Measurements from ENCODE around the gene N4BP3.

The N4BP3 gene

DNA sequence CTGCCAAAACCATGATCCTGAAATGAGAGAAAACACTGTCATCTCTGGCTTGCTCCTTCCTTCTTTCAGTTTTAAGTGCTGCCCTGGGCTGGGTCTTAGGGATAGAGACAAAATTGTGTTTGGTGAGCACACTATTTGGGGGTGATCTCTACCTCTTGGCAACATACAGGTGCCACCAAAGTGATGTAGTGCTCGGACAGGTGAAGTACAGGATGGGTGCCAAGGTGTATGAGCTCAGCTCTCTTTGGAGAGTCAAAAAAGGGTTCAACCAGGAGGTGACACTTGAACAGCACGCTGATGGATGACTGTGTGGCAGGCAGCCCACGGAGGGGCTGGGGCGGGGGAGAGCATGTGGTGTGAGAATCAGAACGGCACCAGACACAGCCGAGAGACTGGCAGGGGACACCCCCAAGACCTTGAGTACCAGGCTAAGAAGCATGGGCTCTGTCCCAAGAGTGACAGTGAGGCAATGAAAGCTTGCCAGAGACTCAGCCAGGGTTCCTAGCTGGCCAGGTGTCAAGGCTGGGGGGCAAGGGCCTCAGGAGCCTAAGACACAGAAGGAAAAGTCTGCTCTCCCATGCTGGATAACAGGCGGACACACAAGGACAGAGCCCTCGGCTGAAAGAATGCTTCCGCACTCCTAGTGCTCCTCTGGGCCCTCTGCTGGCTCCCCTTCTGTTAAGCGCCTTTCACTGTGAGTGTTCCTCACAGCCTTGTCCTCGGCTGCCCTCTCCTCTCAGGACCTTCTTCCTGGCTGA is 37.8 kb downstream of the N4BP3 start:
- DNase-seq: no peak

DNA sequence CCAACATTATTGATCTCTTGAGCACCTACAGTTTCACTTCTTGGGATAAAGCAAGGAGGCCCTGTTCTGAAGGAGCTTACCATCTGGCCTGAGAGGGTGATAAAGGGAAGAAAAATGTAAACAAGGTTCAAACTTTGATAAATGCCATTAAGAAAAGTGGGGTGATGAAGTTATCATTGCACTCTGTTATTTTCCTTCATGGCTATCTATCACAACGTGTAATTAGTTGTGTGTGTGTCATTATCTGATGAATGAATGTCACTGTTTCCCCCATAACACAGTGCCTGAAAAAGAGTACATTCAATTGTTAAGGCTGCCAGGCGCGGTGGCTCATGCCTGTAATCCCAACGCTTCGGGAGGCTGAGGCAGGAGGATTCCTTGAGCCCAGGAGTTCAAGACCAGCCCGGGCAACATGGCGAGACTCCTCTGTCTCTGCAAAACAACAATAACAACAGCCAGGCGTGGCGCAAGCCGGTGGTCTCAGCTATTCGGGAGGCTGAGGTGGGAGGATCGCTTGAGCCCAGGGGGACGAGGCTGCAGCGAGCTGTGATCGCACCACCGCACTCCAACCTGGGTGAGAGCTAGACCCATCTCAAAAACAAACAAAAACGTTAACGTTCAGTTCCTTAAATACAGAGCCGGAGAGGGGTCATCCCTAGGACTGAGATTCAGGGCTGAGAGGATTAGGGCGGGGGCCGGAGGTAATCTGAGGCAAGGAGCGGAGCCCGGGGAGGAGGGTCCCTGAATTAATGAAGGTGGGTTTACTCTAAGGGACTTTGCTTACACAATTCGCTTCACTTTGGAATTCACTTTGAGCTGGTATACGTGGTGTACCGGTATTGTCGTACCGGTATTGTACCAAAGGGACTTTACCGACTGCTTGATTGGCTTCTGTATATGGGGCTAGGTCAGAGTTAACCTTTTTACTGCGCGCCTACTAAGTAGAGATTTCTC is 39.4 kb downstream of the N4BP3 start:
- DNase-seq: no peak

DNA sequence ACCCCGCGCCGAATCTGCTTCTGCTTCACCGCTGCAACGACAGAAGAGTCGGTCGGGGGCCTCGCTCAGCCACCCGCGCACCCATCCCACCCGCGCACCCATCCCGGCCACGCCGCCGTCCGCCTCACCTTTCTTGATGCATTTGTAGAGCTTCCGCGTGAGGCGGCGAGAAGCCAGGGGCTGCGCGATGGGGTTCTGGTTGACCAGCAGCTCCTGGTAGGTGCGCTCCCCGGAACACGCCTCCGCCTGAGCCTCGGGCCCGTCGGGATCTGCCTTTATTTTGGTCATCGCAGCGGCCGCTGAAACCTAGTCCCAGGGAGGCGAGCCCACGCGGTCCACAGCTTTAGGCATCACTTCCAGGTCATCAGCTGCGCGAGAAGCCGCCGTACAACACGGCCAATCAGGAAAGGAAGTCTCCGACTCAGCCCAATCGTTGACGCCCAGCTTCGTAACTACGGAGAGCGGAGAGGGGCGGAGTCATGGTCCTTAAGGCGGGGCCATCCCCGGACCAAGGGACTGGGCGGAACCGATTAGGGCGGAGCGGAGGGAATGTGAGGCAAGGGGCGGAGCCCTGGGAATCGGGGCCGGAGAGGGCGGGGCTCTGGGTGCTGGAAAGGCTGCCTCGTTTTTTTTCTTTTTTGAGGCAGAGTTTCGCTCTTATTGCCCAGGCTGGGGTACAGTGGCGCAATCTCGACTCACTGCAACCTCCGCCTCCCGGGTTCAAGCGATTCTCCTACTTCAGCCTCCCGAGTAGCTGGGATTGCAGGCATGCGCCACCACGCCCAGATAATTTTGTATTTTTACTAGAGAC is 40.4 kb downstream of the N4BP3 start, which contains the start of gene NHP2:
NHP2 (minus strand) TSS at position 356 of the 811 bp plus-strand sequence; CDS start at position 288, 68 bp downstream.
- DNase-seq: peak; percentile 92

DNA sequence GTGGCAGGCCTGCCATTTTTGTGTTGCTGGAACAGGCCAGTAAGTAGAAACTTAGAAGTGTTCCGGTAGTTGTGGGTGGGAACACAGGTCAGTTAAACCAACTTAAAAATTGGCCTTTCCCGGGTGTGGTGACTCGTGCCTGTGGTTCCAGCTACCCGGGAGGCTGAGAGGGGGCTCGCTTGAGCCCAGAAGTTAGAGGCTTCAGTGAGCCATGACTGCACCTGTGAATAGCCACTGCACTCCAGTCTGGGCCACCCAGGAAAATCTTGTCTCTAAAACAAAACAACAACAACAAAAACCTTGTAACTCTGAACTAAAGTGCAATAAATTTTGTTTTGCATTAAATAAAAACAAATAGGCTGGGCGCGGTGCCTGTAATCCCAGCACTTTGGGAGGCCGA is 41.7 kb downstream of the N4BP3 start:
- no peak for DNase-seq

DNA sequence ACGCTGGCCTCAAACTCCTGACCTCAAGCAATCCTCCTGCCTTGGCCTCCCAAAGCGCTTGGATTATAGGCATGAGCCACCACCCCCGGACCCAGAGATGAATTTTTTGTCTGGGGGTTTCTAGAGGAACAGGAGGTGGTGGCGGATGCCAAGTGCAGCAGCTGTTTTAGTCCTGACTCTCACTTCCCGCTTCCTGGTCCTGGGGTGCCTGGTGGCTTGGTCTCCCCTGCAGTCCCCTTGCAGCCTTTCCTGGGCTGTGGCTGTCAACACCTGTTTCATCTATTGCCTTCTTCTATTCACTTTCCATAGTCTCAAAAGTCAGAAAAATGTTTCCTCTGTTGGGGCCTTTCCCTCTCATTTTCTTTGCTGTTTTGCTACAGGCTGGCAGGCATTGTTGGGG is 46.8 kb downstream of the N4BP3 start:
- no peak for DNase-seq

DNA sequence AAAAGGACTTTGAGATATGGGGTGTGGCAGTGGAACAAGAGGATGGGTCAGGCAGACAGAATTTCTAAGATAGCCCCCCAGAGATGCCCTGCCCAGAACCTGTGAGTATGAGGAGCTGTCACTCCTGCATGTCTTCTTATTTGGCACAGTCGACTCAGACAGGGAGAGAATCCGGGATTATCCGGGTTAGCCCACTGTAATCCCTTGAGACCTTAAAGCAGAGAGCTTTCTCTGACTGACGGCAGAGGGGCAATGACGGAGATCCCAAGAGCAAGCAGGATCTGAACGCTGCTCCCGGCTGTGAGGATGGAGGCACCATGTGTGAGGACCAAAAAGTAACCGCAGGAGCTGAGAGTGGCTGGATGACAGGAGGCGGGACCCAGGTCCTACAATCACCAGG is 49.1 kb downstream of the N4BP3 start:
- DNase-seq: no peak

DNA sequence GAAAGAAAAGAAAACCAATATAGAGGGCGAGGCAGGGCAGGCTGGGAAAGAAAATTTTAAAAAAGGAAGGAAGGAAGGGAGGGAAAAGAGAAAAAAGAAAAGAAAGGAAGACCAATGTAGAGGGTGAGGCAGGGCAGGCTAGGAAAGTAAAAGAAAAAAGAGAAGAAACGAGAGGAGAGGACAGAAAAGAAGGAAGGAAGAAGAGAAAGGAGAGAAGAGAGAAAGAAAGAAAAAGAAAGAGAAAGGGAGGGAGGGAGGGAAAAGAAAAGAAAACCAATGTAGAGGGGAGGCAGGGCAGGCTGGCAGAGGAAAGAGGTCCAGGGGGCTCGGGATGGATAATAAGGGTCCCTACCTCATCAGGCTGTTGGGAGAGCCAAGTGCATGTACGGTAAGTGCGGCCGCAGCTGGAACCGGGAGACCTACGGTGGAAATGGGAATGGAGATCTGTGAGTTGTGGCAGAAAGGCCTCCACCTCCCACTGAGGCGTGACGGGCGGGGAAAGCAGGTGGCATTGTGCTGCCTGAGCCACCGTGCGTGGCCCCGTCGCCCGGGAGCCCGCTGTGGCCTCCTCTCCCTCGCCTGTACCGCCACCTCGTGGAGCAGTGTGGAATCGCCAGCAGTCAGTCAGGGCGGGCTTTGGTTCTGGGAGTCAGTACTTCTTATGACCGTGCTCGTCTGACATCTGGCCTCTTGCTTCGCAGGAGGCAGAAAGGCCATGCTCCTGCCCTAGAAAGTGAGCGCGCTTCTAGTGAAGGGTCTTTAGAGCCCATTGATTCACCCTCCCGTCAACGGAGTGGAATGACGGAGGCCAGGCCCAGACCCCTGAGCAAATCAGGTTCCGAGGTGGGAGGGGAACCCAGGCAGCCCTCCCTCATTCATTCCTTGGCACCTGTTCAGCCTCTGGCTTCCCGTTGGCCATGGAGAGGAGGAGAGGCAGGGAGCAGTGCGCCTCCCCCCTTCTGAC is 50.7 kb downstream of the N4BP3 start:
- peak; percentile 39 to 64 for DNase-seq

DNA sequence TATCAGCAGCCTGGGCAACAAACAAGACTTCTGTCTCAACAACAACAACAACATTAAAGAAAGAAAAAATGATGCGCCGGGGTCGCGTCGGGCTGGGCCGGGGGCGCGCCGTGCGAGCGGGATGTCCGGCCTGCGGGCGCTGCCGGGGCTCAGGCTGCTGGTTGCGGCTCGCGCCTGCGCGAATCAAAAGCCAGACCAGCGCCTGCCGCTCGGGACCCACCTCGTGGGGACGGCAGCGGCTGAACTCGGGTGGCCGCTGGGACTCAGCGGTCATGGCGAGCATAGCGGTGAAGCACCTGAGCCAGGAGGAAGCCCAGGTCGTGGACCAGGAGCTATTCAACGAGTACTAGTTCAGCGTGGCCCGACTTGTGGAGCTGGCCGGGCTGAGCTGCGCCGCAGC is 52.2 kb downstream of the N4BP3 start:
- no peak for DNase-seq

DNA sequence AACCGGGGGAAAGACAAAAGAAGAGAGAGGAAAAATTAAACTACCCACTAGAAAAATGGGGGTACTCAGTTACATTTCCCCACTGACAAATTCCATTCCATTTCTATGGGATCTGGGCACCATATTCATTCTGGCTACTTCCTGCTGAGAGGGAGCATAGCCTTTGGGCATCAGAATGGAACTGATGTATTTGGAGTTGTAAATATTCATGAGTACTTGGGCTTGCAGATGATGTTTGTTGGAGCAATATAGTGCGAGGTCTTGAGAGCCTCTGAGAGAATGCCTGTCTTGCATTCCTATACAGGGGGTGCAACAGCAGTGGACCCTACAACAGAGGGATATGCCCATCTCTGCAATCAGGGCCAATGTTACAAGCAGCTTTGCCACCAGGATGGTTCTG is 57.1 kb downstream of the N4BP3 start:
- DNase-seq: no peak

DNA sequence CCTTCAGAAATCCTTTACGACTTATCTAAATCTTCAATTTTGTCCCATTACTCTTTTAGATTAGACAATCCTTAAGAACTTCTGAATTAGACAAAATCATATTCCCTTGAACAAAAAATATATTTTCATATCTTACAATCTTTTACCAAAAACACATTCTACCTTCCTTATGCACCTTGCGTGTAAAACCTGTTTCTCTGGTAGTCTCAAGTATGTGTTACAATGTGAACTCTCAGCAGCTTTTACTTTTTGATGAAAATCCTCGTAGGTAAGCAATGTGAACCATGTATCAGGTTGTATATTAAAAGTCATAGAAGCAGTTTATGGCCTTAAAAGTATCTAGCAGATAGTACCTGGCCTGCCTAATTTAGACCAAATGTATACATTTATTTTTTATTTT is 61.1 kb downstream of the N4BP3 start:
- DNase-seq: no peak

Data from NCI-H1930 (cell line).